Measurements from ENCODE around the gene LTB4R. TPM values are rescaled to one million over a fixed set of nuclear protein-coding genes. Genes with fewer than 3 reads are reported as not detected.
A peak's percentile ranks its signal among the peaks of the same experiment; 100 is the strongest.

Gene LTB4R
- total RNA-seq, 4 donors from 2014 or later = 83.1 to 137 (median 117) TPM

DNA sequence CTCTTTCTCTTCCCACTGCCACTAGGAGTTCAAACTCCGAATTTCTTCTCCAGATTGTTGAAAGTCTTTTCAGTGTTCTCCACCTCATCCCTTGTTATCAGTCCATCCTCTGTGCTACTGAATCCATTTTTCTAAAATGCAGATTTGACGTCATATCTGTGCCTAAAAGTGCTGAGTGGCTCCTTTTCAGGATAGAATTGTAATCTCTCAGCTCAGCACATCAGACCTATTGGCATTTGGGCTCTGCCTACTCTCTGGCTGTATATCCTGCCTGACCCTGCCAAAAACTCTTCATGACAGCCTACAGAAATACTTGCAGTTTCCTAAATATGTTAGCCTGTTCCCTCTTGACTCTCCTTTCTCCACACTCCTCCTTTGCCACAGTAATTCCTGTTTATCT, 38.8 kb upstream of the LTB4R start:
- WGBS = 68% methylated on average over 2 of the region's 2 CpGs
- Histone ChIP-seq H3K27me3 (no peaks in the 10 kb centered on the region), H3K4me1 (peaks cover 44% of the 10 kb centered on the region)

DNA sequence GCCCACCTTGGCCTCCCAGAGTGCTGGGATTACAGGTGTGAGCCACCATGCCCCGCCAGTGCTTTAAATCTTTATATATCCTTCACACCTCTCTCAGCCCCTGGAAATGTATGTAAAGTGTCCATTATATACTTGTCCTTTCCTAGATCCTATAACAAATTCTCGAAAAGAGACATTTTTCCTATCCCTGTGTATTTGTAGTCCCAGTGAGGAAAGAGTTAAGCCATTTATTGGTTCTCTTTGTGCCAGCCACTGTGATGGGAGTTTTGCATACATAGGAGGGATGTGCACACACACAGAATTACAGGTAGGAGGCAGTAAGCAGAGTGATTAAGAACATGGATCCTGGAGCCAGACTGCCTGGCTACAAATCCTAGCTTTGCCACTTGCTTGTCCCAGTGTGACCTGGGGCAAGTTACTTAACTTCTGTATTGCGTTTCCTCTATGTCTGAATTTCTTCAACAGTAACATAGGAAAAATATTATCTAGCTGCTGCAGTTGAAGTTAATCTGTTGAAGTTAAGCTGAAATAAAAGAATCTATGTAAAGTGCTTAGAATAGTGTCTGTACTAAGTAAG, 37.8 kb upstream of the LTB4R start:
- WGBS = 44% methylated on average over 3 of the region's 3 CpGs
- Histone ChIP-seq H3K27me3 (no peaks in the 10 kb centered on the region), H3K9me3 (no peaks in the 10 kb centered on the region), H3K27ac (peak overlapping the region; percentile 68), H3K4me3 (no peak overlapping the region), H3K36me3 (peaks cover 12% of the 10 kb centered on the region), H3K4me1 (peaks cover 54% of the 10 kb centered on the region)
- no peak for TF ChIP-seq POLR2AphosphoS5 (IDR thresholded peaks at IDR 0.05)
- no peak for DNase-seq (ENCODE audit: low spot score in 2 of 2)

More for the DNA sequence above, 38.8 kb upstream of the LTB4R start:
- Histone ChIP-seq H3K9me3 (no peaks in the 10 kb centered on the region), H3K36me3 (peaks cover 23% of the 10 kb centered on the region), H3K4me3 (no peak overlapping the region), H3K27ac (peak overlapping the region; percentile 18)
- TF ChIP-seq EP300 (IDR thresholded peaks at IDR 0.05) = no peak
- no peak for TF ChIP-seq POLR2A (IDR thresholded peaks at IDR 0.05)
- TF ChIP-seq, protein P1, sequence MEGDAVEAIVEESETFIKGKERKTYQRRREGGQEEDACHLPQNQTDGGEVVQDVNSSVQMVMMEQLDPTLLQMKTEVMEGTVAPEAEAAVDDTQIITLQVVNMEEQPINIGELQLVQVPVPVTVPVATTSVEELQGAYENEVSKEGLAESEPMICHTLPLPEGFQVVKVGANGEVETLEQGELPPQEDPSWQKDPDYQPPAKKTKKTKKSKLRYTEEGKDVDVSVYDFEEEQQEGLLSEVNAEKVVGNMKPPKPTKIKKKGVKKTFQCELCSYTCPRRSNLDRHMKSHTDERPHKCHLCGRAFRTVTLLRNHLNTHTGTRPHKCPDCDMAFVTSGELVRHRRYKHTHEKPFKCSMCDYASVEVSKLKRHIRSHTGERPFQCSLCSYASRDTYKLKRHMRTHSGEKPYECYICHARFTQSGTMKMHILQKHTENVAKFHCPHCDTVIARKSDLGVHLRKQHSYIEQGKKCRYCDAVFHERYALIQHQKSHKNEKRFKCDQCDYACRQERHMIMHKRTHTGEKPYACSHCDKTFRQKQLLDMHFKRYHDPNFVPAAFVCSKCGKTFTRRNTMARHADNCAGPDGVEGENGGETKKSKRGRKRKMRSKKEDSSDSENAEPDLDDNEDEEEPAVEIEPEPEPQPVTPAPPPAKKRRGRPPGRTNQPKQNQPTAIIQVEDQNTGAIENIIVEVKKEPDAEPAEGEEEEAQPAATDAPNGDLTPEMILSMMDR (IDR thresholded peaks at IDR 0.05) = no peak
- no peak for TF ChIP-seq POLR2AphosphoS5 (IDR thresholded peaks at IDR 0.05)
- DNase-seq (ENCODE audit: low spot score in 2 of 2) = no peak

DNA sequence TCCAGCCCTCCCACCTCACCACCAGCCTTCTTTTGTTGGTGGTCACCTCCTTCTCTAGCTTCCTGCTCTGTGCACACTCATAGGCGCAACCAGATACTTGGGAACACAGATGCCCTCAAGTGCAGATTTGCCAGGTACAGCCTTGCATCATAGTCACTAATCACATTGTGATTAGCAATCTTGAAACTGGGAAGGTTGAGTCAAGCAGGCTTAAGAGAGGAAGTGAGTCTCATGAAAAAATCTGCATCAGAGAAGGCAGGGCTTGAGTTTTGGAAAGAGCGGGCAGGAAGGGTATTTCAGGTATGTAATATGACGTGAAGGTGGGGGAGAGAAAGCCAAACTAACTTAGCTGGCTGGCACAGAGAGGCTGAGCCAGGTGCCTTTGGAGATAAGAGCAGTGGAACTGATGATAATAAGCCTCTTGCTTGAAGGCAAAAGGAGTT, 37.2 kb upstream of the LTB4R start:
- Histone ChIP-seq H3K4me1 (peaks cover 60% of the 10 kb centered on the region), H3K27me3 (no peaks in the 10 kb centered on the region), H3K36me3 (peaks cover 6% of the 10 kb centered on the region), H3K27ac (peak overlapping the region; percentile 68), H3K9me3 (no peaks in the 10 kb centered on the region), H3K4me3 (no peak overlapping the region)
- DNase-seq (ENCODE audit: low spot score in 2 of 2) = no peak
- 49% methylated on average over 3 of the region's 3 CpGs for WGBS
- TF ChIP-seq, protein P1 (IDR thresholded peaks at IDR 0.05) = no peak
- peak in 1 of 3 donors; percentile 56 for TF ChIP-seq POLR2AphosphoS5 (IDR thresholded peaks at IDR 0.05)

DNA sequence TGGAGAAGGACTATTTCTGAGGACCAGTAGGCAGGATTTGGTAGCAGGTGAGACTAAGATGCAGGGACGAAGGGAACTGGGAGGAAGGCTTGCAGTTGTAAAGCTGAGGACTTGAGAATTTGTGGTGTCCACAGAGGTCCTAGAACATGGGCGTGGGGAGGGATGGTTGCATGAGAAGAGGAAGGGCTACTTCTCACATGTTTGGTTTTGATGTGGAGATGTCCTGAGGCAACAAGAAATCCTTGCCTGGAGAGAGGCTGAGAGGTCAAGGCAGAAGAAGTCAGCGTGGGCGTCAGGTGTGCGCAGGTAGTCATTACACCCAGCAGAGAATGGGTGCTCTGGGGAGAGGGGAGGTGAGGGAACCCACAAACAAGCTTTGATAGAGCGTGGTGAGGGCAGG, 34.2 kb upstream of the LTB4R start:
- Histone ChIP-seq H3K36me3 (no peaks in the 10 kb centered on the region), H3K27me3 (no peaks in the 10 kb centered on the region), H3K4me3 (no peak overlapping the region), H3K9me3 (no peaks in the 10 kb centered on the region), H3K4me1 (peaks cover 70% of the 10 kb centered on the region), H3K27ac (no peak overlapping the region)
- no peak for TF ChIP-seq EP300 (IDR thresholded peaks at IDR 0.05)
- TF ChIP-seq, protein P1 (IDR thresholded peaks at IDR 0.05) = no peak
- no peak for TF ChIP-seq POLR2AphosphoS5 (IDR thresholded peaks at IDR 0.05)
- no peak for TF ChIP-seq POLR2A (IDR thresholded peaks at IDR 0.05)
- DNase-seq (ENCODE audit: low spot score in 2 of 2) = no peak
- 85% methylated on average over 6 of the region's 6 CpGs for whole genome bisulfite sequencing

DNA sequence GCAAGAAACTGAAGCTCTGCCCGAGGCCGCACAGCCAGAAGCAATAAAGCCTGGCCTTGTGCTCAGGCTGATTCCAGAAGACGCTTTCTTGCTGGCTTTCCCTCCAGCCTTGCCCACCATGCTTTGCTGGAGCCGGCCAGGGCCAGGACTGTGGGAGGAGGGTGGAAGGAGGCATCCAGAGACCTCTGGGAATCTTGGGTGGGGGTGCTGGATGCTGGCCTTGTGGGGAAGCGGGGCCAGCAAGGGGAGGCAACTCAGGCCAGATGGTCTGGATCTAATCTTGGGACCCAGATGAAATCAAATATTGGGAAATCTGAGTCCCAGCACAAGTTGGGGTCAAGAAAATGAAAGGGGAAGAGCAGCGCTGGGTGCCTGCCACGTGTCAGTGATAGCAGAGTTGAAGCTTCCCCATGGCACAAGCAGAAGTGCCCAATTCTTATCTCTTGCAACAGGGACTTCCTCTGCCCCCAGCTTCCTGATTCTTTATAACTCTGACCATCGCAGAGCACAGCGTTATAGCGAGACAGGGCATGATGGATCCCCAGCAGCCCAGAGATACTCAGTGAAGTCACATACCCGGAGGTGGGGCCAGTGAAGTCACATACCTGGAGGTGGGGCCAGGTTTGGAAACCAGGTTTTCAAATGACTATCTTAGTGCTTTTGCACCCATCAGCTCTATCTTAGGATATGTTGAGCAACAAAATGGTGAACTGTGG, 33.5 kb upstream of the LTB4R start:
- TF ChIP-seq POLR2A (IDR thresholded peaks at IDR 0.05) (no peak), POLR2AphosphoS5 (IDR thresholded peaks at IDR 0.05) (no peak), EP300 (IDR thresholded peaks at IDR 0.05) (no peak)
- TF ChIP-seq, protein P1 (IDR thresholded peaks at IDR 0.05) = no peak
- no peak for DNase-seq (ENCODE audit: low spot score in 2 of 2)
- Histone ChIP-seq H3K4me3 (no peak overlapping the region), H3K4me1 (peaks cover 63% of the 10 kb centered on the region), H3K27ac (peak overlapping the region; percentile 31), H3K27me3 (no peaks in the 10 kb centered on the region), H3K9me3 (no peaks in the 10 kb centered on the region), H3K36me3 (no peaks in the 10 kb centered on the region)
- WGBS = 67% methylated on average over 11 of the region's 11 CpGs
